NT2/D1 (cell line): ENCODE measurements around the gene FAM193A.

ENCODE experiments used
- SUZ12 ChIP-seq: IDR thresholded peaks from 2 replicates; pipeline ENCODE4 v1.6.1; 2011; ENCODE audit not compliant: insufficient read length, insufficient read depth; ENCODE audit errors: extremely low read depth
- YY1 ChIP-seq: IDR thresholded peaks from 2 replicates; pipeline ENCODE4 v1.6.1; 2011; ENCODE audit not compliant: insufficient read length, insufficient read depth
- ZNF274 ChIP-seq: IDR thresholded peaks from 2 replicates; pipeline ENCODE4 v1.6.1; 2011; ENCODE audit warnings: mild to moderate bottlenecking, low read depth, low read length

- TF ChIP-seq YY1 (no peak), ZNF274 (no peak), SUZ12 (no peak)
These were observed 863 bp upstream of the FAM193A start for GRCh38 chr4:2535376-2536192.
